H1 (cell line): Measurements from ENCODE around the gene PCF11. TPM values are rescaled to one million over a fixed set of nuclear protein-coding genes. Genes with fewer than 3 reads are reported as not detected.

ENCODE experiments used
- CTCF ChIA-PET: fragments of 300-600 bp; sonication (Branson Sonifier 250); formaldehyde crosslinking; loops from one replicate; lab custom pipeline; 2021; ENCODE audit not compliant: partially characterized antibody; lab: Charles Lee
- POLR2A ChIA-PET: fragments of 300-600 bp; sonication (Branson Sonifier 250); formaldehyde crosslinking; loops from one replicate; lab custom pipeline; 2021; ENCODE audit warnings: inconsistent platforms; ENCODE audit not compliant: partially characterized antibody; lab: Charles Lee
- DNase-seq, 2 experiments: peaks; one replicate each; pipeline versions ENCODE4 v3.0.0 to v3.0.0-alpha.2; 2010 to 2022; ENCODE audit warnings: low spot score in 2 of 2, low read depth in 1 of 2, mixed read lengths in 1 of 2
- FAIRE-seq: peaks from 2 replicates; lab custom pipeline; 2011; peaks lifted over from hg19 to GRCh38; lab: Jason Lieb, UNC
- H2AFZ ChIP-seq: 2 replicates; pipeline ENCODE4 v1.8.1; 2012; ENCODE audit warnings: low read length, inconsistent platforms
- H2AK5ac ChIP-seq: 2 replicates; pipeline ENCODE4 v1.6.1; 2013; ENCODE audit warnings: low read depth, low read length
- H2BK120ac ChIP-seq: replicated peaks from 2 replicates; pipeline ENCODE3; 2013; ENCODE audit warnings: low read depth, low read length, inconsistent platforms
- H2BK12ac ChIP-seq: 2 replicates; pipeline ENCODE4 v1.6.1; 2013; ENCODE audit warnings: low read depth, low read length
- H2BK15ac ChIP-seq: 2 replicates; pipeline ENCODE4 v1.6.1; 2013; ENCODE audit warnings: low read length
- H2BK20ac ChIP-seq: 2 replicates; pipeline ENCODE4 v1.6.1; 2013; ENCODE audit warnings: low read length
- H2BK5ac ChIP-seq: 2 replicates; pipeline ENCODE4 v1.6.1; 2013; ENCODE audit warnings: low read depth, low read length
- H3K14ac ChIP-seq: 2 replicates; pipeline ENCODE4 v1.6.1; 2013; ENCODE audit warnings: inconsistent platforms; ENCODE audit not compliant: insufficient read length
- H3K18ac ChIP-seq: 2 replicates; pipeline ENCODE4 v1.6.1; 2013; ENCODE audit warnings: low read length; ENCODE audit errors: extremely low read depth
- H3K23ac ChIP-seq: 2 replicates; pipeline ENCODE4 v1.6.1; 2013; ENCODE audit warnings: inconsistent platforms; ENCODE audit not compliant: insufficient read length
- H3K23me2 ChIP-seq: 2 replicates; pipeline ENCODE4 v1.6.1; 2013; ENCODE audit warnings: low read depth, low read length
- H3K27ac ChIP-seq: 2 replicates; pipeline ENCODE4 v1.6.1; 2011; ENCODE audit warnings: low read depth, low read length, inconsistent platforms
- H3K27me3 ChIP-seq, 4 experiments: replicated peaks in 1 of 4; 1 replicate in 1 of 4; 2 replicates in 3 of 4; pipeline versions ENCODE4 v1.6.1 to v1.8.1; 2011 to 2013; ENCODE audit warnings: low read length in 3 of 4, mild to moderate bottlenecking in 3 of 4, inconsistent platforms in 2 of 4, mixed read lengths in 2 of 4, moderate library complexity in 1 of 4; ENCODE audit not compliant: control insufficient read depth in 3 of 4, insufficient read depth in 3 of 4; ENCODE audit errors: extremely low read depth in 1 of 4
- H3K36me3 ChIP-seq, 4 experiments: 2 replicates each; pipeline versions ENCODE4 v1.6.1 to v1.8.1; 2011 to 2013; ENCODE audit warnings: mild to moderate bottlenecking in 4 of 4, low read length in 3 of 4, moderate library complexity in 2 of 4, control low read depth in 1 of 4, inconsistent platforms in 1 of 4; ENCODE audit not compliant: insufficient read depth in 4 of 4, control insufficient read depth in 2 of 4
- H3K4ac ChIP-seq: replicated peaks from 2 replicates; pipeline ENCODE3; 2013; ENCODE audit warnings: low read length, low read depth, mixed read lengths, inconsistent platforms; ENCODE audit not compliant: insufficient read length
- H3K4me1 ChIP-seq, 4 experiments: replicated peaks in 1 of 4; 1 replicate in 1 of 4; 2 replicates in 3 of 4; pipeline versions ENCODE4 v1.6.1 to v1.8.1; 2011 to 2013; ENCODE audit warnings: low read length in 3 of 4, inconsistent platforms in 2 of 4, mixed read lengths in 1 of 4; ENCODE audit not compliant: insufficient read depth in 4 of 4, control insufficient read depth in 3 of 4
- H3K4me2 ChIP-seq, 2 experiments: 2 replicates each; pipeline versions ENCODE4 v1.6.1 to v1.8.1; 2011 to 2013; ENCODE audit warnings: low read depth in 2 of 2, low read length in 2 of 2, control low read depth in 1 of 2, inconsistent platforms in 1 of 2, mild to moderate bottlenecking in 1 of 2; ENCODE audit not compliant: insufficient read depth in 1 of 2
- H3K4me3 ChIP-seq, 4 experiments: fragments of 200-600, 300-600 bp in 1 of 4; sonication (generic), shearing (Covaris generic), sonication (Bioruptor Twin) in 1 of 4; 2 replicates each; pipeline versions ENCODE4 v1.5.1 to v1.8.1; 2011 to 2016; ENCODE audit warnings: low read length in 4 of 4, low read depth in 3 of 4, control low read depth in 2 of 4, inconsistent platforms in 2 of 4, mild to moderate bottlenecking in 2 of 4, mixed read lengths in 1 of 4, moderate library complexity in 1 of 4; ENCODE audit not compliant: insufficient read depth in 2 of 4; ENCODE audit errors: extremely low read depth in 1 of 4
- H3K56ac ChIP-seq: replicated peaks from 2 replicates; pipeline ENCODE3; 2013; ENCODE audit warnings: low read depth, mild to moderate bottlenecking, mixed read lengths, low read length, inconsistent platforms; ENCODE audit not compliant: insufficient read length
- H3K79me1 ChIP-seq: 2 replicates; pipeline ENCODE4 v1.6.1; 2013; ENCODE audit warnings: low read depth, low read length, control low read depth
- H3K79me2 ChIP-seq, 2 experiments: 2 replicates each; pipeline versions ENCODE4 v1.6.1 to v1.8.1; 2012 to 2013; ENCODE audit warnings: low read length in 2 of 2, mild to moderate bottlenecking in 2 of 2, inconsistent platforms in 1 of 2; ENCODE audit not compliant: insufficient read depth in 2 of 2, control insufficient read depth in 1 of 2
- H3K9ac ChIP-seq, 4 experiments: replicated peaks in 1 of 4; 1 replicate in 1 of 4; 2 replicates in 3 of 4; pipeline versions ENCODE4 v1.6.1 to v1.8.1; 2011 to 2013; ENCODE audit warnings: low read depth in 3 of 4, low read length in 3 of 4, control low read depth in 2 of 4, mild to moderate bottlenecking in 2 of 4, moderate library complexity in 2 of 4, inconsistent platforms in 1 of 4; ENCODE audit errors: extremely low read depth in 1 of 4
- H3K9me3 ChIP-seq, 2 experiments: 2 replicates each; pipeline versions ENCODE4 v1.6.1 to v1.8.1; 2012 to 2013; ENCODE audit warnings: mild to moderate bottlenecking in 2 of 2, moderate library complexity in 2 of 2, control low read depth in 1 of 2, inconsistent platforms in 1 of 2, low read depth in 1 of 2, low read length in 1 of 2, mixed read lengths in 1 of 2; ENCODE audit not compliant: insufficient read depth in 2 of 2
- H4K20me1 ChIP-seq, 2 experiments: replicated peaks in 1 of 2; 2 replicates each; pipeline versions ENCODE3 to v1.8.1; 2011 to 2013; ENCODE audit warnings: inconsistent platforms in 2 of 2, low read length in 2 of 2, mild to moderate bottlenecking in 1 of 2; ENCODE audit not compliant: insufficient read depth in 2 of 2, control insufficient read depth in 1 of 2
- H4K5ac ChIP-seq: 2 replicates; pipeline ENCODE4 v1.6.1; 2013; ENCODE audit warnings: low read length, low read depth, mixed read lengths, inconsistent platforms; ENCODE audit not compliant: insufficient read length
- H4K8ac ChIP-seq: 2 replicates; pipeline ENCODE4 v1.8.0; 2013; ENCODE audit warnings: mild to moderate bottlenecking, moderate library complexity, low read length, inconsistent platforms; ENCODE audit not compliant: insufficient read depth; ENCODE audit errors: extremely low read depth
- H4K91ac ChIP-seq: replicated peaks from 2 replicates; pipeline ENCODE3; 2013; ENCODE audit warnings: low read length, mixed read lengths, inconsistent platforms; ENCODE audit not compliant: insufficient read length
- WGBS, 2 experiments: shearing (Covaris generic) in 1 of 2; methylation state at CpG; one replicate each; pipeline versions ENCODE4 v1.1.6 to v1.1.7; 2013 to 2015; ENCODE audit warnings: low lambda C conversion rate in 2 of 2, mixed read lengths in 2 of 2, inconsistent platforms in 1 of 2, low coverage in 1 of 2, missing lambda C conversion rate in 1 of 2; ENCODE audit not compliant: insufficient replicate concordance in 2 of 2, insufficient coverage in 1 of 2, insufficient read length in 1 of 2; ENCODE audit errors: extremely low coverage in 1 of 2, missing lambda C conversion rate in 1 of 2; 5-methylcytosine and 5-hydroxymethylcytosine counted together
- polyA plus RNA-seq, 7 experiments: library from polyadenylated mRNA; depleted of rRNA in 3 of 7; stranded (reverse) in 5 of 7; unstranded in 2 of 7; fragments of >200 nt in 5 of 7; fragments of 200-250 nt in 2 of 7; gene quantifications; 1 replicate in 5 of 7; 2 replicates in 1 of 7; 4 replicates in 1 of 7; pipeline versions ENCODE4 v1.2.1 to v1.2.3, GENCODE V29; 2011 to 2013; ENCODE audit warnings: missing spikeins in 2 of 7, mixed read lengths in 2 of 7
- total RNA-seq: library from RNA; stranded (reverse); fragmentation: NEBNext Ultra II Directional; extraction: Animal tissue kit (Norgen Biotek cat#: 25700); gene quantifications from 2 replicates; pipeline ENCODE4 v1.2.1, GENCODE V29; 2021

PCF11 gene
- total and polyA plus RNA-seq, 2 of the 8 experiments (the other 6 are each of a cell fraction or from before 2014, with no cell fraction given) = 25.1 to 47.7 TPM

GRCh38 chr11:83161610-83162199 lies 4.8 kb downstream of the PCF11 start:
- Histone ChIP-seq H2AFZ (no peak overlapping the region), H4K91ac (no peak overlapping the region), H3K4me1 (peaks cover 0 to 7% (median 2%) of the 10 kb centered on the region in 4 experiments; a peak in 1 of 7 replicates), H4K5ac (no peak overlapping the region), H2BK120ac (no peak overlapping the region), H3K9ac (no peak overlapping the region), H3K36me3 (peaks cover 9 to 62% (median 19%) of the 10 kb centered on the region in 4 experiments), H3K4me2 (no peak overlapping the region; a peak in 1 of 4 replicates), H2BK5ac (no peak overlapping the region), H3K79me1 (peaks cover 4% of the 10 kb centered on the region; the same call in 1 of the 2 replicates), H4K20me1 (peaks cover 17 to 18% of the 10 kb centered on the region in 2 experiments), H3K4ac (no peak overlapping the region), H2BK15ac (no peak overlapping the region), H3K56ac (no peak overlapping the region), H3K27ac (no peak overlapping the region), H3K14ac (no peak overlapping the region), H3K23me2 (peaks cover 2% of the 10 kb centered on the region; the same call in 1 of the 2 replicates), H3K9me3 (no peaks in the 10 kb centered on the region), H3K18ac (no peak overlapping the region), H3K27me3 (no peaks in the 10 kb centered on the region), H3K79me2 (peaks cover 29 to 94% of the 10 kb centered on the region in 2 experiments), H2AK5ac (no peak overlapping the region), H4K8ac (no peak overlapping the region), H2BK20ac (no peak overlapping the region), H2BK12ac (no peak overlapping the region), H3K23ac (no peak overlapping the region), H3K4me3 (no peak overlapping the region)
- no peak for DNase-seq
- POLR2A ChIA-PET = interaction anchor here (3.7 kb wide), 1 partner anchor 24 kb away, joined by 19 read pairs; no protein-coding TSS in a partner anchor
- 84% methylated on average over 1 of the region's 1 CpG; no CpG with 5 or more reads in 1 of the 2 experiments for WGBS, 2 experiments
- CTCF ChIA-PET = no interaction called here
- no peak for FAIRE-seq
